ENCODE measurements around the gene WFIKKN1.

WFIKKN1 gene

DNA sequence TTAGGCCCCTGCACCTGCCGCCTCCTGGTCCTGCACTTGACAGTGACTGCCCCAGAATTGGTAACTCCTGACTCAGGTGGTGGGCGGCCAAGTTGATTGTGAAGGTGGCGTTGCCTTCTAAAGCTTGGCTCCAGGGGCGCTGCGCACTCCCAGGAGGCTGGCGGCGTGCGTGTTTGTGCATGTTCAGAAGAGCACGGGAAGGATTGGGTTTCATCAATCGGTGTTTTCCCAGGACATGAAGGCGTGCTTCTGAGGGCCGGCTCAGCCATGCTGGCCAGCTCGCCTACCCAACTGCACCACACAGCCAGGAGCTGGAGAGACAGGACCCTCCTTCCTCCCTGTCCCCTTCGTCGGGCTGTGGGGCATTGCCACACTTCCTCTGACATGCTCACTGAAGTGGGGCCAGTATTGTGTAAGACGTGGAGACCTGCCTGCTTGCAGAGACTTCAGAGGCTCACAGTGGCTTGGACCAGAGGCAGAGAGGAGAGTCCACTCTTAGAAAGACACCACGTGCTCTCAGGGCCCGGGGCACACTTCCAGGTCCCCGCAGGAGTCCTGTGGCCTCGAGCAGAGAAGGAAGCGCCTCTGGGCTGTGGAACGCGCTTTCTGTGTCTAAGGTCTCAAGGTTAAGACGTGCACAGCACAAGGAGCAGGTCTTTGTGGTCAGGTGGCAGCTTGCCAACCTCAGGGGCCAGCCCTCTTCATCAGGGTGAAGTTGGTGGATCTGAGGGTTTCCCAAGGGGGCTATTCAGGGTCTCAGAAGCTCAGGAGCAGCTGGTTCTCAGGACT, 38.1 kb upstream of the WFIKKN1 start (continued):
- TF ChIP-seq ZNF404 (tag by site-specific recombination; IDR thresholded peaks at IDR 0.05): no peak
- 0 out of 2 replicates have a peak, but pooled peaks have one; percentile 24 for TF ChIP-seq YY2 (tag by site-specific recombination; IDR thresholded peaks at IDR 0.05)
- no peak for TF ChIP-seq ZNF560 (tag by site-specific recombination; IDR thresholded peaks at IDR 0.05; ENCODE audit: borderline replicate concordance)
- TF ChIP-seq, protein P1, sequence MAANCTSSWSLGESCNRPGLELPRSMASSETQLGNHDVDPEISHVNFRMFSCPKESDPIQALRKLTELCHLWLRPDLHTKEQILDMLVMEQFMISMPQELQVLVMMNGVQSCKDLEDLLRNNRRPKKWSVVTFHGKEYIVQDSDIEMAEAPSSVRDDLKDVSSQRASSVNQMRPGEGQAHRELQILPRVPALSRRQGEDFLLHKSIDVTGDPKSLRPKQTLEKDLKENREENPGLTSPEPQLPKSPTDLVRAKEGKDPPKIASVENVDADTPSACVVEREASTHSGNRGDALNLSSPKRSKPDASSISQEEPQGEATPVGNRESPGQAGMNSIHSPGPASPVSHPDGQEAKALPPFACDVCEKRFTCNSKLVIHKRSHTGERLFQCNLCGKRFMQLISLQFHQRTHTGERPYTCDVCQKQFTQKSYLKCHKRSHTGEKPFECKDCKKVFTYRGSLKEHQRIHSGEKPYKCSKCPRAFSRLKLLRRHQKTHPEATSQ (tag by site-specific recombination; IDR thresholded peaks at IDR 0.05): no peak
- TF ChIP-seq YY1 (tag by site-specific recombination; IDR thresholded peaks at IDR 0.05): no peak
- TF ChIP-seq ZNF223 (tag by site-specific recombination; IDR thresholded peaks at IDR 0.05): no peak
- no peak; the same call in 1 of the 2 replicates for TF ChIP-seq ZNF623 (tag by site-specific recombination; IDR thresholded peaks at IDR 0.05)
- peak; percentile 89 for TF ChIP-seq EGR2 (tag by site-specific recombination; IDR thresholded peaks at IDR 0.05; ENCODE audit: low read depth)
- no peak for TF ChIP-seq ZNF626 (tag by site-specific recombination; IDR thresholded peaks at IDR 0.05)
- TF ChIP-seq, protein P2, sequence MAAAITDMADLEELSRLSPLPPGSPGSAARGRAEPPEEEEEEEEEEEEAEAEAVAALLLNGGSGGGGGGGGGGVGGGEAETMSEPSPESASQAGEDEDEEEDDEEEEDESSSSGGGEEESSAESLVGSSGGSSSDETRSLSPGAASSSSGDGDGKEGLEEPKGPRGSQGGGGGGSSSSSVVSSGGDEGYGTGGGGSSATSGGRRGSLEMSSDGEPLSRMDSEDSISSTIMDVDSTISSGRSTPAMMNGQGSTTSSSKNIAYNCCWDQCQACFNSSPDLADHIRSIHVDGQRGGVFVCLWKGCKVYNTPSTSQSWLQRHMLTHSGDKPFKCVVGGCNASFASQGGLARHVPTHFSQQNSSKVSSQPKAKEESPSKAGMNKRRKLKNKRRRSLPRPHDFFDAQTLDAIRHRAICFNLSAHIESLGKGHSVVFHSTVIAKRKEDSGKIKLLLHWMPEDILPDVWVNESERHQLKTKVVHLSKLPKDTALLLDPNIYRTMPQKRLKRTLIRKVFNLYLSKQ (tag by site-specific recombination; IDR thresholded peaks at IDR 0.05; ENCODE audit: borderline replicate concordance): no peak
- TF ChIP-seq, protein P3, sequence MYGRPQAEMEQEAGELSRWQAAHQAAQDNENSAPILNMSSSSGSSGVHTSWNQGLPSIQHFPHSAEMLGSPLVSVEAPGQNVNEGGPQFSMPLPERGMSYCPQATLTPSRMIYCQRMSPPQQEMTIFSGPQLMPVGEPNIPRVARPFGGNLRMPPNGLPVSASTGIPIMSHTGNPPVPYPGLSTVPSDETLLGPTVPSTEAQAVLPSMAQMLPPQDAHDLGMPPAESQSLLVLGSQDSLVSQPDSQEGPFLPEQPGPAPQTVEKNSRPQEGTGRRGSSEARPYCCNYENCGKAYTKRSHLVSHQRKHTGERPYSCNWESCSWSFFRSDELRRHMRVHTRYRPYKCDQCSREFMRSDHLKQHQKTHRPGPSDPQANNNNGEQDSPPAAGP (tag by site-specific recombination; IDR thresholded peaks at IDR 0.05): peak; percentile 71

DNA sequence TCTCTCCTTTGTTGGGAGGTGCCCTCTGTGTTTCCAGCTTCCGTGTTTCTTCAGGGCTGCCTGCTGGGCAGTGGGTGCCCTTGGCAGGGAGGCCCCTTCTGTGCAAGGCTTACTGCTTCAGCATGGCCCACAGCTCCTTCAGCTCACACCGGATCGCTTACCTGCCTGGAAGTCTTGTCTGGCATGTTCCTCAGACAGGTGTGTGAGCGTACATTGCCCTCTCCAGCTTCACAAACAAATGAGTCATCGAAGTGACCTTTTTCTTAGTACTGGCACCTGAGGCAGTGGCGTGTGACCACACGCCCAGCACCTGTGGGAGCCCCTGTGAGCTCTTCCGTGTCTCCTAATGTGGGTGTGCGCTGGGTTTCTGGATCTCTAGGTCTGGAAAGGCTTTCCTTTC, 37.4 kb upstream of the WFIKKN1 start:
- Histone ChIP-seq H3K36me3 (ENCODE audit: control insufficient read depth in 2 of 2, insufficient read depth in 1 of 2, low read length in 2 of 2) (peaks cover 0 to 8% of the 10 kb centered on the region in 2 experiments; a peak in 1 of 3 replicates), H3K4me1 (ENCODE audit: control insufficient read depth, insufficient read depth, low read length) (peaks cover 10% of the 10 kb centered on the region; the same call in 1 of the 2 replicates), H3K27ac (ENCODE audit: extremely low read depth, low read depth, low read length) (no peak overlapping the region), H3K4me3 (ENCODE audit: low read depth, low read length) (no peak overlapping the region), H3K9me3 (ENCODE audit: control insufficient read depth, insufficient read depth, low read depth, low read length) (no peaks in the 10 kb centered on the region)
- ChIA-PET CTCF (interaction anchor here (1.5 kb wide), 1 partner anchor 8 kb away, joined by 4 read pairs; no protein-coding TSS in a partner anchor), POLR2A (no interaction called here)
- TF ChIP-seq SETDB1 (IDR thresholded peaks at IDR 0.05; ENCODE audit: insufficient read length, low read length) (no peak), ZNF10 (tag by site-specific recombination; IDR thresholded peaks at IDR 0.05) (no peak), SCRT2 (tag by site-specific recombination; IDR thresholded peaks at IDR 0.05) (peak; percentile 72)

DNA sequence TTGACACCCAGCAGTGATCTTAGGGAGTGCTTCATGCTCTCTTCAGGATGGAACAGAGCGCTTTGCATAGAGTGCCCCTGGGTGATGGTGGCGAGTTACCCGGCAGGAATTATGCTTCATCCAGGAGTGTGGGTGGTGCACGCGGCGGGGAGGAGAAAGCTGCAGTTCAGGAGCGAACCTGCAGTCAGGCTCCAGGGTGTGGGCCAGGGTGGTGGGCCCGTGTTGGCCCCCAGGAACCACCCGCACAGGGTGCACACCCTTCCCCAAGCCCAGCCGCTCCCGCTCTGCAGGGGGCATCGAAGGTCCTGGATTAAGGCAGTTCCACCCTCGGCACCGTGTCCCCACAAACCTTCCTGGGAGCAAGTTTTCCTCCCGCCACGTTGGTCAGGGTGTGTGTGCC, 37.0 kb upstream of the WFIKKN1 start:
- H3K4me3 ChIP-seq (ENCODE audit: low read depth, low read length): no peak overlapping the region
- H3K4me1 ChIP-seq (ENCODE audit: control insufficient read depth, insufficient read depth, low read length): peaks cover 10% of the 10 kb centered on the region; the same call in 1 of the 2 replicates
- ChIA-PET CTCF (interaction anchor here (1.1 to 1.5 kb wide), 2 partner anchors 8 to 17 kb away, joined by 3 to 4 read pairs; no protein-coding TSS in a partner anchor), POLR2A (no interaction called here)
- TF ChIP-seq ZSCAN23 (tag by site-specific recombination; IDR thresholded peaks at IDR 0.05): no peak
- TF ChIP-seq, protein P3 (tag by site-specific recombination; IDR thresholded peaks at IDR 0.05): peak; percentile 17; the same call in 1 of the 2 replicates
- TF ChIP-seq, protein P4, sequence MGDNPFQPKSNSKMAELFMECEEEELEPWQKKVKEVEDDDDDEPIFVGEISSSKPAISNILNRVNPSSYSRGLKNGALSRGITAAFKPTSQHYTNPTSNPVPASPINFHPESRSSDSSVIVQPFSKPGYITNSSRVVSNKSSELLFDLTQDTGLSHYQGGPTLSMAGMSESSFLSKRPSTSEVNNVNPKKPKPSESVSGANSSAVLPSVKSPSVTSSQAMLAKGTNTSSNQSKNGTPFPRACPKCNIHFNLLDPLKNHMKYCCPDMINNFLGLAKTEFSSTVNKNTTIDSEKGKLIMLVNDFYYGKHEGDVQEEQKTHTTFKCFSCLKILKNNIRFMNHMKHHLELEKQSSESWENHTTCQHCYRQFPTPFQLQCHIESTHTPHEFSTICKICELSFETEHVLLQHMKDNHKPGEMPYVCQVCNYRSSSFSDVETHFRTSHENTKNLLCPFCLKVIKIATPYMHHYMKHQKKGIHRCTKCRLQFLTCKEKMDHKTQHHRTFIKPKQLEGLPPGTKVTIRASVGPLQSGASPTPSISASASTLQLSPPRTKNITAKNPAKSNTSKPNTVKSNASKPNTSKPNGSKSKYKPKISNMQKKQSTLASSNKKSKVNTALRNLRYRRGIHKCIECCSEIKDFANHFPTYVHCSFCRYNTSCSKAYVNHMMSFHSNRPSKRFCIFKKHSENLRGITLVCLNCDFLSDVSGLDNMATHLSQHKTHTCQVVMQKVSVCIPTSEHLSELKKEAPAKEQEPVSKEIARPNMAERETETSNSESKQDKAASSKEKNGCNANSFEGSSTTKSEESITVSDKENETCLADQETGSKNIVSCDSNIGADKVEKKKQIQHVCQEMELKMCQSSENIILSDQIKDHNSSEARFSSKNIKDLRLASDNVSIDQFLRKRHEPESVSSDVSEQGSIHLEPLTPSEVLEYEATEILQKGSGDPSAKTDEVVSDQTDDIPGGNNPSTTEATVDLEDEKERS (tag by site-specific recombination; IDR thresholded peaks at IDR 0.05): no peak
- 0 out of 2 replicates have a peak, but pooled peaks have one; percentile 10 for TF ChIP-seq GLIS1 (tag by site-specific recombination; IDR thresholded peaks at IDR 0.05)
- TF ChIP-seq ZFHX2 (tag by site-specific recombination; conservative IDR thresholded peaks at IDR 0.05): peak; percentile 48; the same call in 1 of the 2 replicates
- peak; percentile 55 for TF ChIP-seq KLF1 (tag by site-specific recombination; IDR thresholded peaks at IDR 0.05)
- TF ChIP-seq HOXA7 (CRISPR knock-in tag; IDR thresholded peaks at IDR 0.05; ENCODE audit: borderline replicate concordance): no peak
- H3K27ac ChIP-seq (ENCODE audit: extremely low read depth, low read depth, low read length): no peak overlapping the region
- peaks cover 0 to 10% of the 10 kb centered on the region in 2 experiments; a peak in 1 of 3 replicates for H3K36me3 ChIP-seq (ENCODE audit: control insufficient read depth in 2 of 2, insufficient read depth in 1 of 2, low read length in 2 of 2)
- H3K9me3 ChIP-seq (ENCODE audit: control insufficient read depth, insufficient read depth, low read depth, low read length): no peaks in the 10 kb centered on the region

Data from HEK293 (cell line).